HFF-Myc (cell line): ENCODE measurements around the gene TGFB2.

Source experiments
- DNase-seq: peaks from one replicate; pipeline ENCODE4 v3.0.0-alpha.2; 2011; ENCODE audit warnings: low read depth; ENCODE audit errors: extremely low read depth
- H3K4me3 ChIP-seq: replicated peaks from 2 replicates; pipeline ENCODE4 v1.5.1; 2011; ENCODE audit warnings: low read depth, mild to moderate bottlenecking, control low read depth, low read length
- CTCF ChIP-seq: IDR thresholded peaks from 2 replicates; pipeline ENCODE4 v1.5.1; 2012; ENCODE audit warnings: mild to moderate bottlenecking, low read depth, low read length, control low read depth; ENCODE audit errors: missing control alignments

The TGFB2 gene

GRCh38 chr1:218344814-218345672 is at the start of gene TGFB2:
Gene TGFB2 (plus strand): TSS chr1:218345336. CDS start chr1:218346702, 1,366 bp downstream.
- no peak for DNase-seq

GRCh38 chr1:218296162-218296561 is 49.0 kb upstream of the TGFB2 start:
- TF ChIP-seq CTCF = no peak
- no peak for DNase-seq
- no peak overlapping the region for H3K4me3 ChIP-seq

More at GRCh38 chr1:218344814-218345672, at the start of gene TGFB2:
- peak; percentile 17 for TF ChIP-seq CTCF
- peak within 1 kb of the TSS; percentile 68 for H3K4me3 ChIP-seq

DNA sequence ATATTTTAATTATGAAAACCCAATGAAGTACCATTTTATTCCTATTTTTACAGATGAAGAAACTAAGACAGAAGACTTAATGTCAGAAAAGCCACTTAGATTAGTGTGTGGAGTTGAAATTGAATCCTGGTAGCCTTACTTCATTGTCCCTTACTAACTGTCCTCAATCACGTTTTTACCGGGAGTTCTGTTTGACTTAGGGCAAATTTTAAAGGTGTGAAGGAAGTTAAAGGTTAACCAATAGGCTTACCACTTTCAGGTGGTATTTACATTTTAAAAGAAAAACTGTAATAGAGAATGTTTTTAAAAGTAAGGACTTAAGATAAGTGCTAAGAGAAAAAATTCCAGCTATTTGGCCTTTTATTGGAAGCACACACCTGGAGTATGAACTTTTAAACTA is 47.7 kb upstream of the TGFB2 start:
- no peak for DNase-seq
- no peak for TF ChIP-seq CTCF
- H3K4me3 ChIP-seq = no peak overlapping the region

DNA sequence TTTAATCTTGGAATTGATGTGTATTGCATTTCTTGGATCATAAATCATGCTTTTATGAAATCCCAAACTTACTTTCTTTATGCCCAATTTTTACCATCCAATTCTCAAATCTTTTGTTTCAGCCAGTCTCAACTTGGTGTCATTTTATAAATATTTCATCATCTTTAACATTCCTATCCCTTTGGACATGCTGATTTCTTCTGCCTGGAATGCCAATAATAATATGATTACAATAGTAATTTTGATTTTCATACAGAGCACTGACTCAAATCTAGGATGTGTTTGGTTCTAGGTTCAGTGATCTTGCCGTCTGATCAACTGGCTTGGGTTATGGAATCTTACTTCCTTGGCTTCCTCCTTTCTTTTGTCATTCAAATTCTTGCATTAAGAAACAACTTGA is 47.3 kb upstream of the TGFB2 start:
- no peak for DNase-seq
- H3K4me3 ChIP-seq = no peak overlapping the region
- no peak for TF ChIP-seq CTCF

DNA sequence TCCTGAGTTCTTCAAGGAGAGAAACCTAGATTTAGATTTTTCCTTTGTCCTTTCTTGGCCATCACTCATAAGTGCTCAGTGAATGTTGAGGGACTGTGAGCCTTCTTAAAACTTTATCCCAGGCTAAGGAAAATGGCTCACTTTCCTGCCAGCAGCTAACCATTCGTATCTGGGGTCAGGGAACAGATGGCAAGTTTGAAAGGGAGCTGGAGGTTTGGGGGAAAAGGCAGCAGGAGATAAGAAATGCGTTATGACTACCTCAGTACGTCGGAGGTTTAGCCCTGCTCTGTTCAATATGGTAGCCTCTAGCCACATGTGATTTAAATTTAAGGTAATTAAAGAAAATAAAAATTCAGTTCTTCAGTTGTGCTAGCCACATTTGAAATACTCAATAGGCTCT is 46.7 kb upstream of the TGFB2 start:
- no peak overlapping the region for H3K4me3 ChIP-seq
- DNase-seq = no peak
- no peak for TF ChIP-seq CTCF

- TF ChIP-seq CTCF = peak; percentile 41
- peak; percentile 49 for DNase-seq
- no peak overlapping the region for H3K4me3 ChIP-seq
Measured at GRCh38 chr1:218299416-218299815, 45.7 kb upstream of the TGFB2 start.

GRCh38 chr1:218301217-218301616 is 43.9 kb upstream of the TGFB2 start:
- H3K4me3 ChIP-seq = no peak overlapping the region
- DNase-seq = no peak
- TF ChIP-seq CTCF = no peak
